GM19455 (cell line): ENCODE data around the gene FBXO15.

ENCODE experiments used
- ATAC-seq: cut with Tn5 transposase; IDR thresholded peaks from one replicate; pipeline ENCODE4 v1.9.1; 2021; ENCODE audit not compliant: unreplicated experiment

FBXO15 gene

GRCh38 chr18:74147779-74148542 lies at the start of gene FBXO15, which contains the start of gene TIMM21:
FBXO15 (minus strand) TSS chr18:74147834; CDS start chr18:74147785, 49 bp downstream.
TIMM21 (plus strand) TSS chr18:74148523; CDS start chr18:74148809, 286 bp downstream.
- peak; percentile 89 for ATAC-seq

GRCh38 chr18:74196220-74197119 lies 48.8 kb upstream of the FBXO15 start:
- ATAC-seq: peak; percentile 78

GRCh38 chr18:74194691-74195090 lies 47.1 kb upstream of the FBXO15 start:
- no peak for ATAC-seq

- no peak for ATAC-seq
These were observed 43.9 kb upstream of the FBXO15 start for GRCh38 chr18:74191577-74191976.

GRCh38 chr18:74190086-74190485 lies 42.5 kb upstream of the FBXO15 start:
- no peak for ATAC-seq

GRCh38 chr18:74186661-74187060 lies 39.0 kb upstream of the FBXO15 start:
- no peak for ATAC-seq

- no peak for ATAC-seq
These were observed 38.2 kb upstream of the FBXO15 start for GRCh38 chr18:74185860-74186259.

- no peak for ATAC-seq
These were observed 37.2 kb upstream of the FBXO15 start for GRCh38 chr18:74184875-74185274.

- no peak for ATAC-seq
These were observed 35.5 kb upstream of the FBXO15 start for GRCh38 chr18:74183130-74183529.

- no peak for ATAC-seq
These were observed 34.7 kb upstream of the FBXO15 start for GRCh38 chr18:74182335-74182734.

GRCh38 chr18:74179623-74180199 lies 32.1 kb upstream of the FBXO15 start:
- no peak for ATAC-seq

GRCh38 chr18:74178884-74179283 lies 31.2 kb upstream of the FBXO15 start:
- no peak for ATAC-seq

GRCh38 chr18:74175658-74176057 lies 28.0 kb upstream of the FBXO15 start:
- ATAC-seq: no peak

- ATAC-seq: no peak
These were observed 25.8 kb upstream of the FBXO15 start for GRCh38 chr18:74173434-74173750.

- ATAC-seq: no peak
These were observed 25.2 kb upstream of the FBXO15 start for GRCh38 chr18:74172697-74173433.

GRCh38 chr18:74171910-74172606 lies 24.4 kb upstream of the FBXO15 start:
- peak; percentile 99 for ATAC-seq

GRCh38 chr18:74166386-74166785 lies 18.8 kb upstream of the FBXO15 start:
- no peak for ATAC-seq

GRCh38 chr18:74163019-74163660 lies 15.5 kb upstream of the FBXO15 start:
- ATAC-seq: no peak

- ATAC-seq: no peak
These were observed 7.6 kb upstream of the FBXO15 start for GRCh38 chr18:74155276-74155675.

GRCh38 chr18:74154716-74155115 lies 7.1 kb upstream of the FBXO15 start:
- ATAC-seq: no peak
